HG03571 (cell line): Measurements from ENCODE around the gene ZBTB45.

Source experiments
- ATAC-seq: cut with Tn5 transposase; IDR thresholded peaks from one replicate; pipeline ENCODE4 v1.9.1; 2021; ENCODE audit not compliant: unreplicated experiment

Gene ZBTB45

GRCh38 chr19:58519355-58520256 is at the start of gene ZBTB45:
Gene ZBTB45, minus strand, starts transcription at chr19:58519810. Its CDS starts 2,137 bp downstream, at chr19:58517673.
- peak; percentile 74 for ATAC-seq

GRCh38 chr19:58568453-58569130 is 49.0 kb upstream of the ZBTB45 start:
- no peak for ATAC-seq

GRCh38 chr19:58566989-58567388 is 47.4 kb upstream of the ZBTB45 start:
- no peak for ATAC-seq

- ATAC-seq: no peak
Observed at GRCh38 chr19:58563823-58564222, 44.2 kb upstream of the ZBTB45 start.

GRCh38 chr19:58563034-58563573 is 43.5 kb upstream of the ZBTB45 start:
- ATAC-seq: no peak

GRCh38 chr19:58562122-58563033 is 42.8 kb upstream of the ZBTB45 start:
- no peak for ATAC-seq

GRCh38 chr19:58561373-58562121 is 41.9 kb upstream of the ZBTB45 start:
- no peak for ATAC-seq

- ATAC-seq: no peak
Observed at GRCh38 chr19:58560921-58561320, 41.3 kb upstream of the ZBTB45 start.

GRCh38 chr19:58560007-58560887 is 40.6 kb upstream of the ZBTB45 start:
- ATAC-seq: no peak

GRCh38 chr19:58559275-58560006 is 39.8 kb upstream of the ZBTB45 start:
- no peak for ATAC-seq

- ATAC-seq: peak; percentile 44
Observed at GRCh38 chr19:58558623-58559274, 39.1 kb upstream of the ZBTB45 start.

GRCh38 chr19:58558066-58558622 is 38.5 kb upstream of the ZBTB45 start, which contains the start of gene UBE2M:
Gene UBE2M, minus strand, starts transcription at chr19:58558611. Its CDS starts 230 bp downstream, at chr19:58558381.
- peak; percentile 2 for ATAC-seq

- no peak for ATAC-seq
Observed at GRCh38 chr19:58557221-58558065, 37.8 kb upstream of the ZBTB45 start.

- ATAC-seq: no peak
Observed at GRCh38 chr19:58556622-58557220, 37.1 kb upstream of the ZBTB45 start.

GRCh38 chr19:58555920-58556621 is 36.5 kb upstream of the ZBTB45 start:
- no peak for ATAC-seq
